LNCAP (cell line): Measurements from ENCODE around the gene SLC35B3.

Experiments
- CTCF ChIP-seq: fragments of 450-650 bp; IDR thresholded peaks from 2 replicates; pipeline ENCODE4 v1.5.1; 2017; ENCODE audit warnings: mild to moderate bottlenecking

Gene SLC35B3

GRCh38 chr6:8375916-8376315 lies 59.4 kb downstream of the SLC35B3 start:
- no peak for TF ChIP-seq CTCF
